ENCODE results near the gene HVCN1.

HVCN1 gene

DNA sequence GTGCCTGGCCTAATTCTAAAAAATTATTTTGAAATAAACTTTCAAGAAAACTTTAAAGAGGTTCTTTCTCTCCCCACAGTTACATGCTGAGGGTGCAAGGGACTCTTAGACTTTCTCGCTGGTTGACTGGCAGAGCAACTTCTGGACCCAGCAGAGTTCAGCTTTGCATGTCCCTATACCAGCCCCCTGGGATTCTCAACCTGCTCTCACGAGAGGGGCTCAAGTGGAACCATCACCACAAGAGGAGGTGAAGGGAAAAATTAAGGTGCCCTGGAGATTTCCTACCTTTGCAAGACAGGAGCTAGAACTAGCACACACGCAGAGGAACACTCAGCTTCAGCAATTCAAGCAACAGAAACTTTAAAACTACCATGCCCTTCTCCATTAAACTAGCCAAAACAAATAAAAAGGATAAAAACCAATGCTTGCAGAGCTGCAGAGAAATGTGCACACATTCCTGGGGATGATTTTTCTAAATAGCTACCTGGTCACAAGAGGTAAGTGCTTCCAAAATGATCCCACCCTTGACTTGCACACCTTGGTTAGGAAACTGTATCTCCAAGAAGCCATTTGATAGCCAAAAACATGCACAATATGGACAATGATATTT is 2.5 kb downstream of the HVCN1 start:
- TF ChIP-seq SUZ12 (IDR thresholded peaks at IDR 0.05) (no peak), ARNT (IDR thresholded peaks at IDR 0.05) (no peak), FOXA1 (IDR thresholded peaks at IDR 0.05) (no peak), FOXM1 (IDR thresholded peaks at IDR 0.05; ENCODE audit: borderline replicate concordance) (no peak), TARDBP (IDR thresholded peaks at IDR 0.05) (no peak), HDGF (IDR thresholded peaks at IDR 0.05; ENCODE audit: borderline replicate concordance) (no peak), LEF1 (IDR thresholded peaks at IDR 0.05; ENCODE audit: borderline replicate concordance) (no peak), ZNF384 (IDR thresholded peaks at IDR 0.05) (no peak), CTBP1 (IDR thresholded peaks at IDR 0.05; ENCODE audit: borderline replicate concordance) (no peak), SP1 (IDR thresholded peaks at IDR 0.05) (no peak)
- TF ChIP-seq, protein P1, sequence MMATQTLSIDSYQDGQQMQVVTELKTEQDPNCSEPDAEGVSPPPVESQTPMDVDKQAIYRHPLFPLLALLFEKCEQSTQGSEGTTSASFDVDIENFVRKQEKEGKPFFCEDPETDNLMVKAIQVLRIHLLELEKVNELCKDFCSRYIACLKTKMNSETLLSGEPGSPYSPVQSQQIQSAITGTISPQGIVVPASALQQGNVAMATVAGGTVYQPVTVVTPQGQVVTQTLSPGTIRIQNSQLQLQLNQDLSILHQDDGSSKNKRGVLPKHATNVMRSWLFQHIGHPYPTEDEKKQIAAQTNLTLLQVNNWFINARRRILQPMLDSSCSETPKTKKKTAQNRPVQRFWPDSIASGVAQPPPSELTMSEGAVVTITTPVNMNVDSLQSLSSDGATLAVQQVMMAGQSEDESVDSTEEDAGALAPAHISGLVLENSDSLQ (IDR thresholded peaks at IDR 0.05): no peak
- DNase-seq (ENCODE audit: extremely low spot score): no peak
- ChIA-PET POLR2A (no interaction called here), CTCF (no interaction called here)

DNA sequence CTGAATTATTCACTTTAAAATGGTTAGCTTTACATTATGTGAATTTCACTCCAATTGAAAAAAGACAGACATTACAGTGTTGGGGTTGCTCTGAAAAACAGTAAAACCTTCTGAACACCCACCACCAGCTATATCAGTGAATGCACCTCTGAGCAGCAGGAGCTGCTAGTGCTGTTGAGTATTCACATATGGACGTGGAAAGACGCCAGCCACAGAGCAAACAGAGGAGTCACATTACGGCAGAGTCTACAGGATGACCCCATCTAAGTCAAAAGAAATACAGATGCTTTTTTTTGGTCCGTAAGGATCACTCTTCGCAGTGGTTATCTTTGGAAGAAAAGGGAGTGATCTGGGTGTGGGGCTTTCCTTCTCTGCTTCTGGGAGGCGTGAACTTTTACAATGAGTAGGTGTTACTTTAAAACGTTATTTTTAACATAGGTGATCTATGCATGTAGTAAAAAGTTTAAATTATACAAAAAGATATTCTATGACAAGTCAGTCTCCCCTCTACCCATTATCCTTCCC is 4.5 kb downstream of the HVCN1 start:
- ChIA-PET CTCF (no interaction called here), POLR2A (no interaction called here)
- no peak for DNase-seq (ENCODE audit: extremely low spot score)
- TF ChIP-seq BHLHE40 (IDR thresholded peaks at IDR 0.05; ENCODE audit: borderline replicate concordance) (no peak), FOXM1 (IDR thresholded peaks at IDR 0.05; ENCODE audit: borderline replicate concordance) (no peak), ELF4 (IDR thresholded peaks at IDR 0.05) (no peak), NFRKB (IDR thresholded peaks at IDR 0.05) (no peak)

- ChIA-PET CTCF (no interaction called here), POLR2A (no interaction called here)
- DNase-seq (ENCODE audit: extremely low spot score): no peak
- TF ChIP-seq, protein P1 (IDR thresholded peaks at IDR 0.05): no peak
- TF ChIP-seq TARDBP (IDR thresholded peaks at IDR 0.05): no peak
- no peak for TF ChIP-seq ZNF384 (IDR thresholded peaks at IDR 0.05)
- TF ChIP-seq LEF1 (IDR thresholded peaks at IDR 0.05; ENCODE audit: borderline replicate concordance): no peak
- TF ChIP-seq BHLHE40 (IDR thresholded peaks at IDR 0.05; ENCODE audit: borderline replicate concordance): no peak
- TF ChIP-seq FOXA1 (IDR thresholded peaks at IDR 0.05): no peak
- TF ChIP-seq FOXM1 (IDR thresholded peaks at IDR 0.05; ENCODE audit: borderline replicate concordance): no peak
These were observed 5.0 kb downstream of the HVCN1 start for GRCh38 chr12:110683888-110684287.

GRCh38 chr12:110680032-110680431 is 8.9 kb downstream of the HVCN1 start:
- ChIA-PET CTCF (no interaction called here), POLR2A (no interaction called here)
- DNase-seq (ENCODE audit: extremely low spot score): no peak
- TF ChIP-seq LEF1 (IDR thresholded peaks at IDR 0.05; ENCODE audit: borderline replicate concordance): no peak
- no peak for TF ChIP-seq ARNT (IDR thresholded peaks at IDR 0.05)
- no peak for TF ChIP-seq ZNF384 (IDR thresholded peaks at IDR 0.05)

DNA sequence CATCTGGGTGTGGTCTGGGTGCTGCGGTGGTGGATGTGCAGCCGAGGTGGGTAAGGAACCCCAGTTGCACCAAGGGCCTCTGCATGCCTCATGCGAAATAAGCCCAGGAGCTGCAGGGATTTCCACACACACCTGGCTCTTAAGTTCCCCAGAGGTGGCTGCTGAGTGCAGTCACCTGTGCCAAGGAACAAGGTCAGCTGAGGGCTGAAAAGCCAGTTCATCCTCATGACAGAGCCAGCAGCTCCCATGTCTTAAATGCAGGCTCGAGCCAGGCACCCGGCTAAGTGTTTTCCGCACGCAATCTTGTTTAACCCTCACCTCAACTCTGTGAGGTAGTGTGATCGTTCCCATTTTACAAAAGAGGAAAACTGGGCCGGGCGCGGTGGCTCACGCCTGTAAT is 9.7 kb downstream of the HVCN1 start:
- CTCF ChIA-PET: interaction anchor here (0.6 to 1.6 kb wide), 2 partner anchors 15 to 1160 kb away, joined by 3 read pairs; no protein-coding TSS in a partner anchor
- POLR2A ChIA-PET: no interaction called here
- no peak for DNase-seq (ENCODE audit: extremely low spot score)
- no peak for TF ChIP-seq NFRKB (IDR thresholded peaks at IDR 0.05)
- no peak for TF ChIP-seq LEF1 (IDR thresholded peaks at IDR 0.05; ENCODE audit: borderline replicate concordance)
- TF ChIP-seq SP1 (IDR thresholded peaks at IDR 0.05): no peak
- no peak for TF ChIP-seq ARNT (IDR thresholded peaks at IDR 0.05)
- TF ChIP-seq FOXM1 (IDR thresholded peaks at IDR 0.05; ENCODE audit: borderline replicate concordance): no peak
- TF ChIP-seq, protein P1 (IDR thresholded peaks at IDR 0.05): no peak
- no peak for TF ChIP-seq CTBP1 (IDR thresholded peaks at IDR 0.05; ENCODE audit: borderline replicate concordance)
- no peak for TF ChIP-seq SUZ12 (IDR thresholded peaks at IDR 0.05)
- TF ChIP-seq FOXK2 (IDR thresholded peaks at IDR 0.05): no peak
- no peak for TF ChIP-seq HDGF (IDR thresholded peaks at IDR 0.05; ENCODE audit: borderline replicate concordance)
- TF ChIP-seq L3MBTL2 (conservative IDR thresholded peaks at IDR 0.05): no peak
- no peak for TF ChIP-seq ZNF384 (IDR thresholded peaks at IDR 0.05)
- no peak for TF ChIP-seq FOXA1 (IDR thresholded peaks at IDR 0.05)
- no peak for TF ChIP-seq BHLHE40 (IDR thresholded peaks at IDR 0.05; ENCODE audit: borderline replicate concordance)
- no peak for TF ChIP-seq ELF4 (IDR thresholded peaks at IDR 0.05)
- no peak for TF ChIP-seq TARDBP (IDR thresholded peaks at IDR 0.05)

DNA sequence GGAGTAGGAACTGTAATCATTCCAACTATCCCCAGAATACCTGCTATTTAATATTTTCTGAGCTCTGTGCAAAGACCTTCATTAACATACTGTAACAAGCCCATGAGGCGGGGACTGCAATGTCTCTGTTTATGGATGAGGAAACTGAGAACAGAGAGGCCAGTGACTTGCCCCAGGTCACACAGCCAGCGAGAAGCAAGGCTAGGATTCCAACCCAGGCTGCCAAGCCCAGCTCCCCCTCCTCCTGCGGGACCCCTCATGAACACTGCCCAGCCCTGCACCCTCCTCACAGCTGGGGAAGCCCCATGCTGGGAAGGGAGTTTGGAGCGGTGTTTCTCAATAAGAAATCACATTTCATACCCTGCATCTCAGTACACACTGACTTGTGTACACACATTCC is 10.9 kb downstream of the HVCN1 start:
- no peak for DNase-seq (ENCODE audit: extremely low spot score)
- TF ChIP-seq, protein P1 (IDR thresholded peaks at IDR 0.05): no peak
- TF ChIP-seq NFRKB (IDR thresholded peaks at IDR 0.05): no peak
- no peak for TF ChIP-seq L3MBTL2 (conservative IDR thresholded peaks at IDR 0.05)
- TF ChIP-seq SUZ12 (IDR thresholded peaks at IDR 0.05): no peak
- TF ChIP-seq CTBP1 (IDR thresholded peaks at IDR 0.05; ENCODE audit: borderline replicate concordance): no peak
- TF ChIP-seq ELF4 (IDR thresholded peaks at IDR 0.05): no peak
- no peak for TF ChIP-seq FOXM1 (IDR thresholded peaks at IDR 0.05; ENCODE audit: borderline replicate concordance)
- no peak for TF ChIP-seq FOXK2 (IDR thresholded peaks at IDR 0.05)
- CTCF ChIA-PET: interaction anchor here (1.6 kb wide), 1 partner anchor 16 kb away, joined by 3 read pairs; no protein-coding TSS in a partner anchor
- POLR2A ChIA-PET: no interaction called here
